RPMI7951 (cell line): ENCODE data around the gene FAM131A. TPM values are rescaled to one million over a fixed set of nuclear protein-coding genes. Genes with fewer than 3 reads are reported as not detected.

Experiments used
- DNase-seq: peaks from one replicate; pipeline ENCODE4 v3.0.0-alpha.2; 2012; ENCODE audit warnings: low read depth
- total RNA-seq: library from RNA; depleted of rRNA; stranded (reverse); fragments of >200 nt; shearing (Covaris generic); gene quantifications from 2 replicates; pipeline ENCODE4 v1.2.3, GENCODE V29; 2014; rRNA removed

Gene FAM131A, protein sequence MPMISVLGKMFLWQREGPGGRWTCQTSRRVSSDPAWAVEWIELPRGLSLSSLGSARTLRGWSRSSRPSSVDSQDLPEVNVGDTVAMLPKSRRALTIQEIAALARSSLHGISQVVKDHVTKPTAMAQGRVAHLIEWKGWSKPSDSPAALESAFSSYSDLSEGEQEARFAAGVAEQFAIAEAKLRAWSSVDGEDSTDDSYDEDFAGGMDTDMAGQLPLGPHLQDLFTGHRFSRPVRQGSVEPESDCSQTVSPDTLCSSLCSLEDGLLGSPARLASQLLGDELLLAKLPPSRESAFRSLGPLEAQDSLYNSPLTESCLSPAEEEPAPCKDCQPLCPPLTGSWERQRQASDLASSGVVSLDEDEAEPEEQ
- 10.6 and 12.0 TPM in 2 replicates for total RNA-seq

- no peak for DNase-seq
These were observed at the start of gene FAM131A for GRCh38 chr3:184337399-184337714. Gene FAM131A, plus strand, starts transcription at chr3:184337600. Its CDS starts 31 bp downstream, at chr3:184337631.

DNA sequence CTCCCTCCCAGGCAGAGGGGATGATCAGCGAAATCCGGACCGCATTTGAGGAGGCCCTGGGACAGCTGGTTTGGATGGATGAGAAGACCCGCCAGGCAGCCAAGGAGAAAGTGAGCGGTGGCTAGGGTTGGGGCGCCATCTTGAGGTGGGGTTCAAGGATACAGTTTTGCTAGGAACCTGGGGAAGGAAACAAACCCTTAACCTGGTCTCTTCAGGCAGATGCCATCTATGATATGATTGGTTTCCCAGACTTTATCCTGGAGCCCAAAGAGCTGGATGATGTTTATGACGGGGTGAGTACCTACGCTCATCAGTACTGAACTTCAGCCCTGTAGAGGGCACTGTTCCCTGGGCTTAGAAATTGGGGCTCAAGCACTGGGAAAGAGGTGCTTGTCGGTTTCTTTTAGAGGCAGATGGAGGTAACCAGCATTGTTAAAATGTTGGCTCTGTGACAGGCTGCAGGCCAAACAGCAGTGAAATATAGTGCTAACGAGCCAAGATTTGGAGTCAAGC, 47.9 kb upstream of the FAM131A start:
- peak; percentile 47 for DNase-seq

DNA sequence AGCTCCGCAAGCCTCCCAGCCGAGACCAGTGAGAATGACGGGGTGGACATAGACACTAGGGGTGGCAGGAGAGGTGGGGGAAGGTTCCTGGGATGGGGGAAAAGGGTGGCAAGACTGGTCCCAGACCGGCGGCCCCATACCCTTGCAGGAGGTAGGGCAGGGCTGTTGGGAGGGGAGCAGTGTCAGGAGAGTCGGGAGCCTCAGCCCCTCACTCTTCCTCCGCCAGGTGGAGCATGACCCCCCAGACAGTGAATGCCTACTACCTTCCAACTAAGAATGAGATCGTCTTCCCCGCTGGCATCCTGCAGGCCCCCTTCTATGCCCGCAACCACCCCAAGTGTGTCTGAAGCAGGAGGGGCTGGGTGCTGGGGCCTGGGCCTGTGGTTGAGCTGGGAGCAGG, 47.1 kb upstream of the FAM131A start:
- DNase-seq = no peak

DNA sequence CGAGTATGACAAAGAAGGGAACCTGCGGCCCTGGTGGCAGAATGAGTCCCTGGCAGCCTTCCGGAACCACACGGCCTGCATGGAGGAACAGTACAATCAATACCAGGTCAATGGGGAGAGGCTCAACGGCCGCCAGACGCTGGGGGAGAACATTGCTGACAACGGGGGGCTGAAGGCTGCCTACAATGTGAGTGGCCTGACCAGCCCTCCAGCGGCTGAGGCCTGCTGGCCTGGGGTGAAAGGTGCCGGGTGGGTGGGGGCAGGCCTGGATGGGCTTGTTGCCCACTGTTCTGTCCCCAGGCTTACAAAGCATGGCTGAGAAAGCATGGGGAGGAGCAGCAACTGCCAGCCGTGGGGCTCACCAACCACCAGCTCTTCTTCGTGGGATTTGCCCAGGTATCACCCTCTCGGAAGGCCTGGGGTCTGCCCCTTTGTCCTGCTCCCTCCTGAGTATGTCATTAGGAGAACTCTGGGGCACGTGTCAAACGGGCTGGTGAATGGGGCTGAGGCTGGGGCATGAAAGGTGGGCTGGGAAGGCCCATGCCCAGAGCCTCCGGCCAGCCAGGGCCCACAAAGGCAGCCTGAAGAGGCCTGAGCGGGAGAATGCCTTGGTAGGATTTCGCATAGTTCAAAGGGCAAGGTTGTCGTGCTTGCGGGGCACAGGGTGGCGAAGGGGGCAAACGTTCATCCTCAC, 46.2 kb upstream of the FAM131A start:
- DNase-seq = no peak

DNA sequence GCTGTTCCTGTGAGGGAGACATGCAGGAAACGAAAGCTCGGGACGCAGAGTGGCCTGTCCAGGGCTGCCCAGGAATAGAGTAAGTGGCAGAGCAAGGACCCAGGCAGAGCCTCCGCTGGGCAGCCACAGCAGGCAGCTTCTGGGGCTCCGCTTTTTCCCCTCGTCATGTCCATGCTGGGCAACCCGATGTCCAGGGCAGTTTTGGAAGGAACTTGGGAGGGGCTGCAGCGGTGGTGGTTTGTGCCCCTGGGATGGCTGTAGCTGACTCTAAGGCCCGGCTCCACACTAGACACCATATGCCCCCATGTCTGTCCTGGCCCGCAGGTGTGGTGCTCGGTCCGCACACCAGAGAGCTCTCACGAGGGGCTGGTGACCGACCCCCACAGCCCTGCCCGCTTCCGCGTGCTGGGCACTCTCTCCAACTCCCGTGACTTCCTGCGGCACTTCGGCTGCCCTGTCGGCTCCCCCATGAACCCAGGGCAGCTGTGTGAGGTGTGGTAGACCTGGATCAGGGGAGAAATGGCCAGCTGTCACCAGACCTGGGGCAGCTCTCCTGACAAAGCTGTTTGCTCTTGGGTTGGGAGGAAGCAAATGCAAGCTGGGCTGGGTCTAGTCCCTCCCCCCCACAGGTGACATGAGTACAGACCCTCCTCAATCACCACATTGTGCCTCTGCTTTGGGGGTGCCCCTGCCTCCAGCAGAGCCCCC, 45.5 kb upstream of the FAM131A start:
- no peak for DNase-seq

- no peak for DNase-seq
These were observed 41.6 kb upstream of the FAM131A start for GRCh38 chr3:184295771-184296170.

DNA sequence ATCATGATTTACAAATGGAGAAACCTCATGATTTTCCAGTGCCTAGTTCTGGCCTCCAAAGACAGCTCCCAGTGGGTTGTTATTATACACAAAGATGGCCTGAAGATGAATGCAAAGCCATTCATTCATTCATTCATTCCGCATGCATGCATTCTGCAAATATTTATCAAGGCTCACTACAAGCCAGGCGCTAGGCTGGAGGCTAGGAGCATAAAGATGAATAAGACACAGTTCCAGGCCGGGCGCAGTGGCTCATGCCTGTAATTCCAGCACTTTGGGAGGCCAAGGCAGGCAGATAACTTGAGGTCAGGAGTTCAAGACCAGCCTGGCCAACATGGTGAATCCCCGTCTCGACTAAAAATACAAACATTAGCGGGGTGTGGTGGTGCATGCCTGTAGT, 40.8 kb upstream of the FAM131A start:
- DNase-seq = no peak

GRCh38 chr3:184298759-184299487, 38.5 kb upstream of the FAM131A start, which contains the start of gene PSMD2:
Gene PSMD2, plus strand, starts transcription at chr3:184299241. Its CDS starts 26 bp downstream, at chr3:184299267.
- DNase-seq = peak; percentile 96

GRCh38 chr3:184299488-184300377, 37.7 kb upstream of the FAM131A start:
- DNase-seq = peak; percentile 51

- DNase-seq = peak; percentile 73
These were observed 37.1 kb upstream of the FAM131A start for GRCh38 chr3:184300378-184300720.

GRCh38 chr3:184305577-184305976, 31.8 kb upstream of the FAM131A start:
- DNase-seq = peak; percentile 27

GRCh38 chr3:184306341-184306972, 30.9 kb upstream of the FAM131A start:
- no peak for DNase-seq

DNA sequence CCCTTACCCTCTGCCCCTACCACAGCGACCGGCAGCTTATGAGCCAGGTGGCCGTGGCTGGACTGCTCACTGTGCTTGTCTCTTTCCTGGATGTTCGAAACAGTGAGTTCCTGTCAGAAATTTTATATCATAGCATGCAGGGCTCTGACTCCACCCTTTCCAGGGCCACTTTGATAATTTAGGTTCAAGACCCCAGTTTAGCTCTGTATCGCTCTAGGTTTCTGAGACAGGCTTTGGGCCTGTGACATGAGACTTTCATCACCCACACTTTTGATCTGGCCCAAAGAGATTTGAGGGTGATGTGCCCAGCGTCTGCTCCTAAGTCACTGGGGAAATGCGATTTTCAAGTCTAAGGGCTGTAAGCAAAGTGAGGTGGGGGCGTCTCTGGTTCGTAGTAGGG, 29.5 kb upstream of the FAM131A start:
- no peak for DNase-seq

- DNase-seq = no peak
These were observed 28.7 kb upstream of the FAM131A start for GRCh38 chr3:184308744-184309143.

DNA sequence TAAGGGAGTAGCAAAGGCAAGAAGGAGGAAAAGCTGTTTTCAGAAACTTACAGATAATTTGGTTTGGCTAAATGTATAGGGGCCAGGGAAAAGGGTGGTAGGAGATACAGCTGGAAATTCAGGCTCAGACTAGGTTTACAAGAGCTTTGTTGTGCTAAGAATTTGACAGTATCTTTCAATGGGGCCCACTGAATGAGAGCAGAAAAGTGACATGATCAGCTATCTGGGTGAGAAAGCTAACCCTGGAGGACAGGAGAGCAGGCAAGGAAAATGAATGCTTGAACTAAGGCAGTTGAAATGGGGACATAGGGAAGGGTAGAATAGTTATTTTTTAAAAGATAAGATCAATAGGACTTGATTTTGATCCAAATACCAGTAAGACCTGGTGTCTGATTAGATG, 25.8 kb upstream of the FAM131A start:
- DNase-seq = no peak

GRCh38 chr3:184314363-184314699, 23.1 kb upstream of the FAM131A start, which contains the start of gene EIF4G1:
Gene EIF4G1, plus strand, starts transcription at chr3:184314606. Its CDS starts 1,191 bp downstream, at chr3:184315797.
- peak; percentile 93 for DNase-seq

- peak; percentile 77 for DNase-seq
These were observed 22.5 kb upstream of the FAM131A start for GRCh38 chr3:184314700-184315542.

DNA sequence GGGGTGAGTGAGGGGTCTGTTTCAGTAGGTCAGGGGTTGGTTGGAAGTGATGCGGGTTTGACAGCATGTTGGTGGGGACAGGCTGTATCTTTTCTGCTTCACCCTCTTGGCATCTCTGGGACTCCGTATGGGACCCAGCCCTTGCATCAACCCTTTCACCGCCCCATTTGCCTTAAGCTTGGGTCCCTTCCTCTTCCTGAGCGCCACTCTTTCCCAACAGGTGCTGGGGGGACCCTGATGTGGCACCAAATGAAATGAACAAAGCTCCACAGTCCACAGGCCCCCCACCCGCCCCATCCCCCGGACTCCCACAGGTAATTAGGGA, 21.9 kb upstream of the FAM131A start:
- DNase-seq = no peak

DNA sequence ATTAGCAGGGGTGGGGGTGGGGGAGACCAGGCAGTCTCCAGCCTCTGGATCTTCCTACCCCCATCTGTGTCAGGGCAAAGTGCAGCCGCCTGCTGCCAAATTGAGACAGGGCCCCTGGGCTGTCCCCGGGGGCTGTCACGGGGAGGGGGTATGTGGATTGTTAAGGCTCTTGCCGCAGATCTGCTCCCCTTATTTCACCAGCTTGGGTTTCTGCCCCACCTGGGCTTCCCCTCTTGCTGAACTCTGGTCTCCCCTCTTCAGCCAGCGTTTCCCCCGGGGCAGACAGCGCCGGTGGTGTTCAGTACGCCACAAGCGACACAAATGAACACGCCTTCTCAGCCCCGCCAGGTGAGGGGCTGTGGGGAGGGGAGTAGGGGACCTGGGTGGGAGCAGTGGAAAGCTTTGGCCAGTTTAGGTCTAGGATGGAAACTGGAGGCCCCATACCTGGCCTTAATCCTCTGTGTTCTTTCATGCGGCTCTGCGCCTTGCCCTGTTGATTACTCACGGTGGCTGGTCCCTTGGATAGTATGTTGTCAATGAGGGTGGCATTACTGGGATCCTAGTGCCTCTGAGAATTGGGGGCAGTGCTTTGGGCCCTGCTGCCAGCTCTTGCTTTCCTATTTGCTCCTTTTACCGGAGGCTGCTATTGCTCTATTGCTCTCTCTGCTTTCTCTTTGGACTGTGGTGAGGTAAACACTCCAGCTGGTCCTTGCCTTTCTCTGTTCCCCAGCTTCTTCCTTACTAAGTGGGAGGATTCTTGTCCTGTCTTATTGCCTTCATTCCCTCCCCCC, 21.3 kb upstream of the FAM131A start:
- peak; percentile 28 for DNase-seq
